T-helper 2 cell treated with Interferon-gamma antibody and Interleukin-4, amounts not matched to agents 5 μg/mL and 100 μg/mL, for 36 hours (primary cell): ENCODE results near the gene ABCC8.
A peak's percentile ranks its signal among the peaks of the same experiment; 100 is the strongest.
"Not testable (repeated sequence)": the region's sequence is repeated elsewhere in the genome, so short reads cannot be mapped to it uniquely, and the experiment has no call there.

Experiments
- DNase-seq: peaks from one replicate; pipeline ENCODE4 v3.0.0; 2021; ENCODE audit warnings: low spot score
- H3K27ac Mint-ChIP-seq: one replicate; pipeline ENCODE4 v1.8.0; 2021; ENCODE audit warnings: mild to moderate bottlenecking, mixed read lengths
- H3K27me3 Mint-ChIP-seq: one replicate; pipeline ENCODE4 v1.8.0; 2021; ENCODE audit warnings: low read depth, mixed read lengths
- H3K36me3 Mint-ChIP-seq: one replicate; pipeline ENCODE4 v1.8.0; 2021; ENCODE audit warnings: low read depth, mixed read lengths
- H3K4me1 Mint-ChIP-seq: one replicate; pipeline ENCODE4 v1.8.0; 2021; ENCODE audit warnings: low read depth, mixed read lengths
- H3K4me3 Mint-ChIP-seq: one replicate; pipeline ENCODE4 v1.8.0; 2022; ENCODE audit warnings: mild to moderate bottlenecking, moderate library complexity, mixed read lengths
- H3K9me3 Mint-ChIP-seq: one replicate; pipeline ENCODE4 v1.8.0; 2021; ENCODE audit warnings: mixed read lengths

ABCC8 gene

GRCh38 chr11:17443926-17444690, 32.5 kb downstream of the ABCC8 start:
- Mint-ChIP-seq H3K27me3 (peaks cover 22% of the 10 kb centered on the region), H3K36me3 (no peaks in the 10 kb centered on the region), H3K4me1 (peaks cover 7% of the 10 kb centered on the region), H3K4me3 (no peak overlapping the region), H3K9me3 (peaks cover 4% of the 10 kb centered on the region), H3K27ac (no peak overlapping the region)
- no peak for DNase-seq

DNA sequence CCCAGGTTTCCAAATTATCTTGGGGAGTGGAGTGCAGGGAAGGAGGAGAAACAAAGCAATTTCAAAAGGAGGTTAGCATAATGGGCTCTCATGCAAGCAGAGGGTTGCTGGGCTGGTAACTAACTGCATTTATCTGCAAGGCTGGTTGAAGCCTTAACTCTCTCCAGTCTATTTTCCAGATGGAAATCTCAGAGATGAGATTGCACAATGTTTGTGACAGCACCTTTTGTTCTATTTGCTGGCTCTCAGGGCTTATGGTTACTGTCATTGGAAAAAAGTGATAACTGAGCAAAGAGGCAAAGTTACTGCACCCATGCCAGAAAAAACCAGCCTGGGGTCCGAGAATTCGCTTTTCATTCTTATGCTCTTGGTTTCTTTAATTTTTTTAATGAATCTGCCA, 33.2 kb downstream of the ABCC8 start:
- H3K4me1 Mint-ChIP-seq = peaks cover 13% of the 10 kb centered on the region
- peaks cover 25% of the 10 kb centered on the region for H3K27me3 Mint-ChIP-seq

GRCh38 chr11:17443000-17443399, 33.6 kb downstream of the ABCC8 start:
- H3K27ac Mint-ChIP-seq = no peak overlapping the region
- no peak overlapping the region for H3K4me3 Mint-ChIP-seq
- peaks cover 13% of the 10 kb centered on the region for H3K4me1 Mint-ChIP-seq
- peaks cover 4% of the 10 kb centered on the region for H3K9me3 Mint-ChIP-seq
- DNase-seq = no peak
- peaks cover 23% of the 10 kb centered on the region for H3K27me3 Mint-ChIP-seq
- H3K36me3 Mint-ChIP-seq = no peaks in the 10 kb centered on the region

More for the DNA sequence above, 33.2 kb downstream of the ABCC8 start:
- no peak for DNase-seq
- no peak overlapping the region for H3K4me3 Mint-ChIP-seq
- no peak overlapping the region for H3K27ac Mint-ChIP-seq
- no peaks in the 10 kb centered on the region for H3K36me3 Mint-ChIP-seq
- H3K9me3 Mint-ChIP-seq = peaks cover 4% of the 10 kb centered on the region

GRCh38 chr11:17439316-17439782, 37.3 kb downstream of the ABCC8 start:
- Mint-ChIP-seq H3K27me3 (peaks cover 19% of the 10 kb centered on the region), H3K36me3 (no peaks in the 10 kb centered on the region), H3K9me3 (peaks cover 4% of the 10 kb centered on the region), H3K4me1 (peaks cover 21% of the 10 kb centered on the region), H3K27ac (peak overlapping the region; percentile 15), H3K4me3 (peak overlapping the region; percentile 33)
- no peak for DNase-seq

DNA sequence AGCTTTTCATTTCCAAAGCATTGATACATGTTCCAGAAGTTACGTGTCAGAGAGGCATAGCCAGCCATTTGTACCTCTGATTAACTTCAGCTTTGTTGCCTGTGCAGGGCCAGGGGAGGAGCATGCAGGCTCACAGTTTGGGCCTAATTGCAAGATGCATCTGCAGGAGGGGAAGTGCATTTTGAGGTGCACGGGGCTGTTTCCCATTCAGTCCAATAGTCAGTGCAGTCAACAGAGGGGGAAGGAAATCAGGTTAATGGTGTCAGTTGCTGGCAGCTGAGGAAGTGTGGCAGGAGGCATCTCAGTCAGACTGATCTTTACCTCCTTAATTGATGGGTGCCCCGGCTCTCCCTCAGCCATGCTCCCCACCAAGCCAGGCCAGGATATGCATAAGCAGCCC, 39.3 kb downstream of the ABCC8 start:
- DNase-seq = no peak
- Mint-ChIP-seq H3K36me3 (no peaks in the 10 kb centered on the region), H3K9me3 (peaks cover 4% of the 10 kb centered on the region), H3K27ac (no peak overlapping the region), H3K4me1 (peaks cover 21% of the 10 kb centered on the region), H3K27me3 (peaks cover 22% of the 10 kb centered on the region), H3K4me3 (no peak overlapping the region)

- Mint-ChIP-seq H3K4me3 (no peak overlapping the region), H3K36me3 (no peaks in the 10 kb centered on the region), H3K27ac (no peak overlapping the region), H3K4me1 (peaks cover 13% of the 10 kb centered on the region), H3K9me3 (no peaks in the 10 kb centered on the region), H3K27me3 (peaks cover 14% of the 10 kb centered on the region)
- DNase-seq = no peak
Observed at GRCh38 chr11:17434108-17434507, 42.5 kb downstream of the ABCC8 start.

- peaks cover 10% of the 10 kb centered on the region for H3K4me1 Mint-ChIP-seq
- H3K9me3 Mint-ChIP-seq = no peaks in the 10 kb centered on the region
- H3K36me3 Mint-ChIP-seq = no peaks in the 10 kb centered on the region
- H3K4me3 Mint-ChIP-seq = no peak overlapping the region
- H3K27me3 Mint-ChIP-seq = peaks cover 16% of the 10 kb centered on the region
- DNase-seq = no peak
- H3K27ac Mint-ChIP-seq = no peak overlapping the region
Observed at GRCh38 chr11:17432002-17432401, 44.6 kb downstream of the ABCC8 start.

DNA sequence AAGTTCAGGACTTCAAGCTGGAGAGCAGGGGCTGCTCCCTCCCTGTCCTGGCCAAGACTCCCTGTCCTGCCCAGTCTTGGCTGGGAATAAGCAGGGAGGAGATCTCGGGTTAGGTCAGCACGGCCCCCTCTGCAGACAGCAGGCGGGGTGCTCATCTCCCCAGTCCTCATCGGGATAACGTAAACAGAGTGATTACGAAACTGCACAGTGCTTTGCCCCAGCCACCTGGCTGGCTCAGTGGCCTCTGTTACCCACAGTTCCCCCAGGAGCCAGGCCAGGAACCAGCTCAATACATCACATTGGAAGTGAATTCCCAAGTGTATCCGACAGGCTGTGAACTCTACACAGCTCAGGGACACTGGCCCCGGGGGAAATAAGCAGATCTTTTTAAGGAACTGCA, 45.5 kb downstream of the ABCC8 start:
- peaks cover 18% of the 10 kb centered on the region for H3K4me1 Mint-ChIP-seq
- H3K4me3 Mint-ChIP-seq = no peak overlapping the region
- H3K9me3 Mint-ChIP-seq = peaks cover under 1% of the 10 kb centered on the region
- H3K36me3 Mint-ChIP-seq = peaks cover 1% of the 10 kb centered on the region
- DNase-seq = no peak
- no peak overlapping the region for H3K27ac Mint-ChIP-seq
- H3K27me3 Mint-ChIP-seq = peaks cover 16% of the 10 kb centered on the region

DNA sequence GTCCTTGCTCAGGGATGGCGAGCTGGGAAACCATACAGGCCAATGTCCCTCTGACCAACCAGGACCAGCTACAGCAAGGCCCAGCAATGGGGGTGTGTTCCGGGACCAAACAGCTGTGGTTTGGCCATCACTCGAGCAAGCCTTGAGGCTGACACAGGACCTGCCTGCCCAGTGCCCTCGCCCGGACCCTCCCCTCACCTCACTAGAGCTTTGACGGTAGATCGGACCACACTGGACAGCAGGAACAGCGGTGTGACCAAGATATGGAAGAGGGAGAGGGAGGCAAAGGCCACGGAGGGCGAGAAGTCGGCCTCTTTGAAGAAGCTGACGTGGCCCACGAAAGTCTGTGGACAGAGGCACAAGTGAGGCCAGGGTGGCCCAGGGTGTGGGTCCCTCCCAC, 46.0 kb downstream of the ABCC8 start:
- Mint-ChIP-seq H3K36me3 (peaks cover 6% of the 10 kb centered on the region), H3K4me3 (no peak overlapping the region), H3K9me3 (peaks cover 5% of the 10 kb centered on the region), H3K27me3 (peaks cover 19% of the 10 kb centered on the region), H3K27ac (no peak overlapping the region), H3K4me1 (peaks cover 21% of the 10 kb centered on the region)
- DNase-seq = no peak

- H3K4me3 Mint-ChIP-seq = no peak overlapping the region
- no peak overlapping the region for H3K27ac Mint-ChIP-seq
- H3K36me3 Mint-ChIP-seq = peaks cover 6% of the 10 kb centered on the region
- peaks cover 33% of the 10 kb centered on the region for H3K4me1 Mint-ChIP-seq
- DNase-seq = no peak
- H3K9me3 Mint-ChIP-seq = peaks cover 5% of the 10 kb centered on the region
- H3K27me3 Mint-ChIP-seq = peaks cover 14% of the 10 kb centered on the region
Observed at GRCh38 chr11:17428925-17429324, 47.7 kb downstream of the ABCC8 start.

DNA sequence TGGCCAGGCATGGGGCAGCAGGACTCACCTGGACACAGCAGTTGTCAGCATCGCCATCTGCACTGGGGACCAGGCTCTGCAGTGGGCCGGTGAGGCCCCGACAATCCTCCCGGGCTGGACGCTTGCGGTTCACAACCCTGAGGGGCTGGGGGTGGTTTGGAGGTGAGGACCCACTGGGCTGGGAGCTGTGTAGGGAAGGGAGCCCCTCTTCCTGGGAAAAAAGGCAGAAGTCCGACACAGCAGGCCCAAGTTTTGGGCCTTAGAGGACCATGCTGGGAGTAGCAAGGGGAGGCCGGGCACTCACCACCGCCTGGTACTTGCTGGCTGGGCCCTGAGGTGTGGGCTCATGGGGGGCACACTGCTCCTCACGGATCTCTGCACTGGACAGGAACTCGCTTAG, 48.4 kb downstream of the ABCC8 start:
- Mint-ChIP-seq H3K4me3 (no peak overlapping the region), H3K4me1 (peaks cover 33% of the 10 kb centered on the region), H3K36me3 (peaks cover 6% of the 10 kb centered on the region), H3K9me3 (peaks cover 5% of the 10 kb centered on the region), H3K27me3 (peaks cover 14% of the 10 kb centered on the region), H3K27ac (no peak overlapping the region)
- no peak for DNase-seq

- H3K36me3 Mint-ChIP-seq = not testable (repeated sequence)
Observed at GRCh38 chr11:17426233-17426632, 50.4 kb downstream of the ABCC8 start.

GRCh38 chr11:17423533-17424310, 52.9 kb downstream of the ABCC8 start:
- H3K27me3 Mint-ChIP-seq = peaks cover 41% of the 10 kb centered on the region
- no peak overlapping the region for H3K4me3 Mint-ChIP-seq
- peaks cover 53% of the 10 kb centered on the region for H3K4me1 Mint-ChIP-seq
- peaks cover 6% of the 10 kb centered on the region for H3K36me3 Mint-ChIP-seq
- no peak overlapping the region for H3K27ac Mint-ChIP-seq
- peaks cover 5% of the 10 kb centered on the region for H3K9me3 Mint-ChIP-seq
- no peak for DNase-seq

More at GRCh38 chr11:17426233-17426632, 50.4 kb downstream of the ABCC8 start:
- H3K4me1 Mint-ChIP-seq = peaks cover 45% of the 10 kb centered on the region
- peak overlapping the region; percentile 34 for H3K27ac Mint-ChIP-seq
- DNase-seq, H3K9me3 Mint-ChIP-seq: not testable (repeated sequence)
- peak overlapping the region; percentile 52 for H3K4me3 Mint-ChIP-seq
- peaks cover 27% of the 10 kb centered on the region for H3K27me3 Mint-ChIP-seq

GRCh38 chr11:17421781-17422180, 54.9 kb downstream of the ABCC8 start:
- Mint-ChIP-seq H3K4me3 (no peak overlapping the region), H3K4me1 (peaks cover 45% of the 10 kb centered on the region), H3K9me3 (peaks cover 5% of the 10 kb centered on the region), H3K27me3 (peaks cover 52% of the 10 kb centered on the region), H3K27ac (no peak overlapping the region), H3K36me3 (peaks cover 6% of the 10 kb centered on the region)
- no peak for DNase-seq
